GM12878 (cell line): ENCODE data around the gene CLCNKA. TPM values are rescaled to one million over a fixed set of nuclear protein-coding genes. Genes with fewer than 3 reads are reported as not detected.
A peak's percentile ranks its signal among the peaks of the same experiment; 100 is the strongest.

Experiments used
- BHLHE40 ChIP-seq, 2 experiments: fragments of 450-650 bp in 1 of 2; IDR thresholded peaks; 2 replicates each; pipeline ENCODE4 v1.6.1; 2011 to 2017; ENCODE audit warnings: low read depth in 2 of 2, borderline replicate concordance in 1 of 2, improper control_type of control experiment in 1 of 2, low read length in 1 of 2, mild to moderate bottlenecking in 1 of 2
- CBX5 ChIP-seq: sonication (generic); IDR thresholded peaks from 2 replicates; pipeline ENCODE4 v1.6.1; 2016; ENCODE audit warnings: low read depth, moderate library complexity, mild to moderate bottlenecking, inconsistent platforms
- EGR1 ChIP-seq, 2 experiments: IDR thresholded peaks; 1 replicate in 1 of 2; 2 replicates in 1 of 2; pipeline ENCODE4 v1.6.1; 2011 to 2012; ENCODE audit warnings: low read depth in 2 of 2, low read length in 2 of 2, borderline replicate concordance in 1 of 2, mild to moderate bottlenecking in 1 of 2, moderate library complexity in 1 of 2
- ESRRA ChIP-seq: IDR thresholded peaks from 2 replicates; pipeline ENCODE4 v1.6.1; 2012; ENCODE audit warnings: mild to moderate bottlenecking, low read length, improper control_type of control experiment
- HDGF ChIP-seq: fragments of 450-650 bp; IDR thresholded peaks from 2 replicates; pipeline ENCODE4 v1.6.1; 2016; ENCODE audit warnings: antibody characterized with exemption
- KDM1A ChIP-seq: fragments of 200-600 bp; sonication (generic); IDR thresholded peaks from 2 replicates; pipeline ENCODE4 v1.6.1; 2016; ENCODE audit warnings: borderline replicate concordance
- POU2F2 ChIP-seq: IDR thresholded peaks from 3 replicates; pipeline ENCODE4 v1.6.1; 2011; ENCODE audit warnings: low read depth, mild to moderate bottlenecking, low read length, borderline replicate concordance
- RCOR1 ChIP-seq: conservative IDR thresholded peaks from 2 replicates; pipeline ENCODE4 v1.6.1; 2012; ENCODE audit warnings: low read depth, low read length, improper control_type of control experiment
- RELA ChIP-seq: fragments of 450-650 bp; IDR thresholded peaks from 2 replicates; pipeline ENCODE4 v1.8.0; 2014; ENCODE audit warnings: borderline replicate concordance; ENCODE audit not compliant: partially characterized antibody
- SMAD5 ChIP-seq: IDR thresholded peaks from 2 replicates; pipeline ENCODE4 v1.6.1; 2016; ENCODE audit warnings: antibody characterized with exemption, low read depth
- SMC3 ChIP-seq: IDR thresholded peaks from 2 replicates; pipeline ENCODE4 v1.6.1; 2011; ENCODE audit warnings: low read length, improper control_type of control experiment, borderline replicate concordance
- SP1 ChIP-seq: IDR thresholded peaks from one replicate; pipeline ENCODE4 v1.6.1; 2011; ENCODE audit warnings: low read depth, low read length
- SPI1 ChIP-seq: IDR thresholded peaks from 2 replicates; pipeline ENCODE4 v1.6.1; 2011; ENCODE audit warnings: low read depth, mild to moderate bottlenecking, low read length, moderate library complexity, borderline replicate concordance; ENCODE audit not compliant: insufficient read depth
- SUZ12 ChIP-seq: fragments of 200-600 bp; sonication (generic); IDR thresholded peaks from one replicate; pipeline ENCODE4 v1.6.1; 2018; ENCODE audit warnings: antibody characterized with exemption, mild to moderate bottlenecking; ENCODE audit not compliant: unreplicated experiment
- polyA plus RNA-seq, 11 experiments: library from polyadenylated mRNA; depleted of rRNA in 4 of 11; unstranded in 6 of 11; stranded (reverse) in 5 of 11; fragments of >200 nt; fragmentation: Nextera tagmentation in 4 of 11; fragmentation: Illumina TruSeq in 1 of 11; extraction: Ambion mirVana in 4 of 11; extraction: Trizol in 1 of 11; gene quantifications; 1 replicate in 1 of 11; 2 replicates in 10 of 11; pipeline versions ENCODE4 v1.2.1 to v1.2.3, GENCODE V29; 2011 to 2016; ENCODE audit warnings: inconsistent platforms in 2 of 11, missing spikeins in 2 of 11, low read depth in 1 of 11
- total RNA-seq, 4 experiments: library from RNA; depleted of rRNA in 3 of 4; stranded (reverse); fragments of >200 nt in 3 of 4; fragmentation: Illumina TruSeq in 1 of 4; extraction: Trizol in 1 of 4; gene quantifications; 2 replicates each; pipeline versions ENCODE4 v1.2.1 to v1.2.3, GENCODE V29; 2013 to 2021
- TF ChIP-seq, protein P1 (sequence below): fragments of 450-650 bp; IDR thresholded peaks from 2 replicates; pipeline ENCODE4 v1.6.1; 2018; ENCODE audit warnings: borderline replicate concordance, mild to moderate bottlenecking; ENCODE audit not compliant: partially characterized antibody
- TF ChIP-seq, protein P2 (sequence below): fragments of 450-650 bp; formaldehyde crosslinking; IDR thresholded peaks from 2 replicates; pipeline ENCODE4 v1.5.0; 2022; ENCODE audit warnings: mild to moderate bottlenecking, missing genetic modification characterization
- TF ChIP-seq, protein P3 (sequence below): IDR thresholded peaks from 2 replicates; pipeline ENCODE4 v1.6.1; 2012; ENCODE audit warnings: low read length, inconsistent platforms
- TF ChIP-seq, protein P4 (sequence below): fragments of 450-650 bp; IDR thresholded peaks from 2 replicates; pipeline ENCODE4 v1.6.1; 2017; ENCODE audit warnings: antibody characterized with exemption, mild to moderate bottlenecking, moderate library complexity

CLCNKA gene
- total and polyA plus RNA-seq, 10 of the 15 experiments (the other 5 are each of a cell fraction or from before 2014, with no cell fraction given), result 0.02 to 0.15 (median 0.08) TPM; not detected in 6

DNA sequence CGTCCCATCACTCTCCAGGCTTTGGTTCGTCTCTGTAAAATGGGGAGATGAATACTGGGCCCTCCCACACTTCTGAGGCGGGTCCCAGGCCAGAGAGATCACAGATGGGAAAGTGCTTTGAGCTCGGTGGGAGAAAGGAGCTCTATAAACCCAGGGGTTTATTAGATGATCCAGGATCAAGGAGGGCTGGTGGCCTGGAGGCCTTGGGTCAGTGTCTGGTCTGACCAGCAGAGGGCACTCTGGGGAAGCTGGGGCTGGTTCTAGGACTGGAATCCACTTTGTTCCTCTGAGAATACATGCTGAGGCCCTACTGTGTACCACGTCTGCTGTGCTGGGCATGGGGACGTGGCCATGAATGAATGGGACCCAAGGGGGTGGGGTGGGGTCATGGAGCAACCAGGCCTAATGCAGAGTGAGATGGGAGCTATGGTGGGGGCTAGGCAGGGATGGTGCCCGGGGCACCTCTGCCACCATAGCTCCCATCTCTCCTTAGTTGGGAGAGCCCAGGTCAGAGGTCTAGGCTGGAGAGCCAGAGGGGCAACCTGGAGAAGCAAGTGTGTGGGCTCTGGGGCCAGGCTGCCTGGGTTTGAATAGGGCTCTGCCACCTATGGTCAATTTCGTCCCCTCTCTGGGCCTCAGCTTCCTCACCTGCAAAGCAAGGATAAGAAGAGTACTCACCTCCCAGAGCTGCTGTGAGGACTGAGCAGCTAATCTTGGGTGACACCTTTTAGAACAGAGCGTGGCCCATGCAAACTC, 60.6 kb downstream of the CLCNKA start (continued):
- TF ChIP-seq, protein P1, sequence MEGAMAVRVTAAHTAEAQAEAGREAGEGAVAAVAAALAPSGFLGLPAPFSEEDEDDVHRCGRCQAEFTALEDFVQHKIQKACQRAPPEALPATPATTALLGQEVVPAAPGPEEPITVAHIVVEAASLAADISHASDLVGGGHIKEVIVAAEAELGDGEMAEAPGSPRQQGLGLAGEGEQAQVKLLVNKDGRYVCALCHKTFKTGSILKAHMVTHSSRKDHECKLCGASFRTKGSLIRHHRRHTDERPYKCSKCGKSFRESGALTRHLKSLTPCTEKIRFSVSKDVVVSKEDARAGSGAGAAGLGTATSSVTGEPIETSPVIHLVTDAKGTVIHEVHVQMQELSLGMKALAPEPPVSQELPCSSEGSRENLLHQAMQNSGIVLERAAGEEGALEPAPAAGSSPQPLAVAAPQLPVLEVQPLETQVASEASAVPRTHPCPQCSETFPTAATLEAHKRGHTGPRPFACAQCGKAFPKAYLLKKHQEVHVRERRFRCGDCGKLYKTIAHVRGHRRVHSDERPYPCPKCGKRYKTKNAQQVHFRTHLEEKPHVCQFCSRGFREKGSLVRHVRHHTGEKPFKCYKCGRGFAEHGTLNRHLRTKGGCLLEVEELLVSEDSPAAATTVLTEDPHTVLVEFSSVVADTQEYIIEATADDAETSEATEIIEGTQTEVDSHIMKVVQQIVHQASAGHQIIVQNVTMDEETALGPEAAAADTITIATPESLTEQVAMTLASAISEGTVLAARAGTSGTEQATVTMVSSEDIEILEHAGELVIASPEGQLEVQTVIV, result no peak
- no peak for TF ChIP-seq ESRRA
- TF ChIP-seq SP1, result no peak
- TF ChIP-seq POU2F2, result no peak
- no peak for TF ChIP-seq SMAD5
- TF ChIP-seq KDM1A, result no peak
- TF ChIP-seq RCOR1, result no peak
- TF ChIP-seq, protein P2, sequence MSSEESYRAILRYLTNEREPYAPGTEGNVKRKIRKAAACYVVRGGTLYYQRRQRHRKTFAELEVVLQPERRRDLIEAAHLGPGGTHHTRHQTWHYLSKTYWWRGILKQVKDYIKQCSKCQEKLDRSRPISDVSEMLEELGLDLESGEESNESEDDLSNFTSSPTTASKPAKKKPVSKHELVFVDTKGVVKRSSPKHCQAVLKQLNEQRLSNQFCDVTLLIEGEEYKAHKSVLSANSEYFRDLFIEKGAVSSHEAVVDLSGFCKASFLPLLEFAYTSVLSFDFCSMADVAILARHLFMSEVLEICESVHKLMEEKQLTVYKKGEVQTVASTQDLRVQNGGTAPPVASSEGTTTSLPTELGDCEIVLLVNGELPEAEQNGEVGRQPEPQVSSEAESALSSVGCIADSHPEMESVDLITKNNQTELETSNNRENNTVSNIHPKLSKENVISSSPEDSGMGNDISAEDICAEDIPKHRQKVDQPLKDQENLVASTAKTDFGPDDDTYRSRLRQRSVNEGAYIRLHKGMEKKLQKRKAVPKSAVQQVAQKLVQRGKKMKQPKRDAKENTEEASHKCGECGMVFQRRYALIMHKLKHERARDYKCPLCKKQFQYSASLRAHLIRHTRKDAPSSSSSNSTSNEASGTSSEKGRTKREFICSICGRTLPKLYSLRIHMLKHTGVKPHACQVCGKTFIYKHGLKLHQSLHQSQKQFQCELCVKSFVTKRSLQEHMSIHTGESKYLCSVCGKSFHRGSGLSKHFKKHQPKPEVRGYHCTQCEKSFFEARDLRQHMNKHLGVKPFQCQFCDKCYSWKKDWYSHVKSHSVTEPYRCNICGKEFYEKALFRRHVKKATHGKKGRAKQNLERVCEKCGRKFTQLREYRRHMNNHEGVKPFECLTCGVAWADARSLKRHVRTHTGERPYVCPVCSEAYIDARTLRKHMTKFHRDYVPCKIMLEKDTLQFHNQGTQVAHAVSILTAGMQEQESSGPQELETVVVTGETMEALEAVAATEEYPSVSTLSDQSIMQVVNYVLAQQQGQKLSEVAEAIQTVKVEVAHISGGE (CRISPR knock-in tag), result no peak
- no peak for TF ChIP-seq EGR1 (IDR thresholded peaks at IDR 0.05; ENCODE audit: borderline replicate concordance in 1 of 2, low read depth in 2 of 2, low read length in 2 of 2)
- no peak for TF ChIP-seq SPI1
- TF ChIP-seq HDGF, result no peak
- TF ChIP-seq SUZ12, result no peak
- peak; percentile 90 for TF ChIP-seq SMC3
- TF ChIP-seq, protein P3, sequence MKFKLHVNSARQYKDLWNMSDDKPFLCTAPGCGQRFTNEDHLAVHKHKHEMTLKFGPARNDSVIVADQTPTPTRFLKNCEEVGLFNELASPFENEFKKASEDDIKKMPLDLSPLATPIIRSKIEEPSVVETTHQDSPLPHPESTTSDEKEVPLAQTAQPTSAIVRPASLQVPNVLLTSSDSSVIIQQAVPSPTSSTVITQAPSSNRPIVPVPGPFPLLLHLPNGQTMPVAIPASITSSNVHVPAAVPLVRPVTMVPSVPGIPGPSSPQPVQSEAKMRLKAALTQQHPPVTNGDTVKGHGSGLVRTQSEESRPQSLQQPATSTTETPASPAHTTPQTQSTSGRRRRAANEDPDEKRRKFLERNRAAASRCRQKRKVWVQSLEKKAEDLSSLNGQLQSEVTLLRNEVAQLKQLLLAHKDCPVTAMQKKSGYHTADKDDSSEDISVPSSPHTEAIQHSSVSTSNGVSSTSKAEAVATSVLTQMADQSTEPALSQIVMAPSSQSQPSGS, result no peak
- TF ChIP-seq, protein P4, sequence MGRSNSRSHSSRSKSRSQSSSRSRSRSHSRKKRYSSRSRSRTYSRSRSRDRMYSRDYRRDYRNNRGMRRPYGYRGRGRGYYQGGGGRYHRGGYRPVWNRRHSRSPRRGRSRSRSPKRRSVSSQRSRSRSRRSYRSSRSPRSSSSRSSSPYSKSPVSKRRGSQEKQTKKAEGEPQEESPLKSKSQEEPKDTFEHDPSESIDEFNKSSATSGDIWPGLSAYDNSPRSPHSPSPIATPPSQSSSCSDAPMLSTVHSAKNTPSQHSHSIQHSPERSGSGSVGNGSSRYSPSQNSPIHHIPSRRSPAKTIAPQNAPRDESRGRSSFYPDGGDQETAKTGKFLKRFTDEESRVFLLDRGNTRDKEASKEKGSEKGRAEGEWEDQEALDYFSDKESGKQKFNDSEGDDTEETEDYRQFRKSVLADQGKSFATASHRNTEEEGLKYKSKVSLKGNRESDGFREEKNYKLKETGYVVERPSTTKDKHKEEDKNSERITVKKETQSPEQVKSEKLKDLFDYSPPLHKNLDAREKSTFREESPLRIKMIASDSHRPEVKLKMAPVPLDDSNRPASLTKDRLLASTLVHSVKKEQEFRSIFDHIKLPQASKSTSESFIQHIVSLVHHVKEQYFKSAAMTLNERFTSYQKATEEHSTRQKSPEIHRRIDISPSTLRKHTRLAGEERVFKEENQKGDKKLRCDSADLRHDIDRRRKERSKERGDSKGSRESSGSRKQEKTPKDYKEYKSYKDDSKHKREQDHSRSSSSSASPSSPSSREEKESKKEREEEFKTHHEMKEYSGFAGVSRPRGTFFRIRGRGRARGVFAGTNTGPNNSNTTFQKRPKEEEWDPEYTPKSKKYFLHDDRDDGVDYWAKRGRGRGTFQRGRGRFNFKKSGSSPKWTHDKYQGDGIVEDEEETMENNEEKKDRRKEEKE, result no peak
- TF ChIP-seq RELA, result no peak
- 0 out of 4 replicates have a peak, but pooled peaks of 1 of the 2 experiments have one; percentile 10 for TF ChIP-seq BHLHE40 (IDR thresholded peaks at IDR 0.05; ENCODE audit: borderline replicate concordance in 1 of 2, low read depth in 2 of 2, low read length in 1 of 2)
- TF ChIP-seq CBX5, result no peak
